Ureter (tissue), 1 donor: Measurements from ENCODE around the gene ELP4. TPM values are rescaled to one million over a fixed set of nuclear protein-coding genes. Genes with fewer than 3 reads are reported as not detected.
"Not testable (repeated sequence)": the region's sequence is repeated elsewhere in the genome, so short reads cannot be mapped to it uniquely, and the experiment has no call there.

Experiments used
- DNase-seq: peaks from one replicate; pipeline ENCODE4 v3.0.0-alpha.2; 2020; ENCODE audit warnings: low spot score
- total RNA-seq: library from RNA; stranded (reverse); gene quantifications from one replicate; pipeline ENCODE4 v1.2.4, GENCODE V29; 2023
- donor health status: DM: yes; HTN: yes; CAD: no.

ELP4 gene
- total RNA-seq, 1 donor from 2014 or later, result 20.6 TPM

GRCh38 chr11:31555938-31556337, 46.4 kb downstream of the ELP4 start:
- no peak for DNase-seq

GRCh38 chr11:31558001-31558400, 48.4 kb downstream of the ELP4 start:
- no peak for DNase-seq

GRCh38 chr11:31560842-31561476, 51.4 kb downstream of the ELP4 start:
- no peak for DNase-seq

- not testable (repeated sequence) for DNase-seq
Observed at GRCh38 chr11:31564517-31564916, 55.0 kb downstream of the ELP4 start.

- not testable (repeated sequence) for DNase-seq
Observed at GRCh38 chr11:31574133-31574532, 64.6 kb downstream of the ELP4 start.

GRCh38 chr11:31575764-31576163, 66.2 kb downstream of the ELP4 start:
- DNase-seq, result not testable (repeated sequence)

GRCh38 chr11:31579412-31579811, 69.8 kb downstream of the ELP4 start:
- not testable (repeated sequence) for DNase-seq

GRCh38 chr11:31582697-31583096, 73.1 kb downstream of the ELP4 start:
- DNase-seq, result no peak

- no peak for DNase-seq
Observed at GRCh38 chr11:31598454-31598853, 88.9 kb downstream of the ELP4 start.

- no peak for DNase-seq
Observed at GRCh38 chr11:31601635-31602282, 92.2 kb downstream of the ELP4 start.

- no peak for DNase-seq
Observed at GRCh38 chr11:31606893-31607292, 97.3 kb downstream of the ELP4 start.

- no peak for DNase-seq
Observed at GRCh38 chr11:31607914-31608313, 98.3 kb downstream of the ELP4 start.

GRCh38 chr11:31608995-31609394, 99.4 kb downstream of the ELP4 start:
- DNase-seq, result no peak

- DNase-seq, result no peak
Observed at GRCh38 chr11:31610544-31610943, 101.0 kb downstream of the ELP4 start.

GRCh38 chr11:31617246-31617645, 107.7 kb downstream of the ELP4 start:
- no peak for DNase-seq

- DNase-seq, result no peak
Observed at GRCh38 chr11:31619980-31620379, 110.4 kb downstream of the ELP4 start.

- DNase-seq, result no peak
Observed at GRCh38 chr11:31620434-31620833, 110.9 kb downstream of the ELP4 start.

GRCh38 chr11:31625868-31626267, 116.3 kb downstream of the ELP4 start:
- DNase-seq, result no peak

GRCh38 chr11:31628111-31628510, 118.5 kb downstream of the ELP4 start:
- DNase-seq, result no peak

- no peak for DNase-seq
Observed at GRCh38 chr11:31636983-31637382, 127.4 kb downstream of the ELP4 start.

- no peak for DNase-seq
Observed at GRCh38 chr11:31640611-31641010, 131.0 kb downstream of the ELP4 start.

GRCh38 chr11:31641477-31642062, 132.0 kb downstream of the ELP4 start:
- no peak for DNase-seq

- no peak for DNase-seq
Observed at GRCh38 chr11:31643857-31644256, 134.3 kb downstream of the ELP4 start.
